ENCODE data around the gene CXCL11. TPM values are rescaled to one million over a fixed set of nuclear protein-coding genes. Genes with fewer than 3 reads are reported as not detected.

CXCL11 gene
- not detected in 2 replicates for polyA plus RNA-seq (2012; rRNA removed)
- polyA plus RNA-seq (2012; cell fraction: cytosol; rRNA removed): not detected in 2 replicates
- polyA plus RNA-seq (2012; cell fraction: nucleus; rRNA removed): not detected in 2 replicates

DNA sequence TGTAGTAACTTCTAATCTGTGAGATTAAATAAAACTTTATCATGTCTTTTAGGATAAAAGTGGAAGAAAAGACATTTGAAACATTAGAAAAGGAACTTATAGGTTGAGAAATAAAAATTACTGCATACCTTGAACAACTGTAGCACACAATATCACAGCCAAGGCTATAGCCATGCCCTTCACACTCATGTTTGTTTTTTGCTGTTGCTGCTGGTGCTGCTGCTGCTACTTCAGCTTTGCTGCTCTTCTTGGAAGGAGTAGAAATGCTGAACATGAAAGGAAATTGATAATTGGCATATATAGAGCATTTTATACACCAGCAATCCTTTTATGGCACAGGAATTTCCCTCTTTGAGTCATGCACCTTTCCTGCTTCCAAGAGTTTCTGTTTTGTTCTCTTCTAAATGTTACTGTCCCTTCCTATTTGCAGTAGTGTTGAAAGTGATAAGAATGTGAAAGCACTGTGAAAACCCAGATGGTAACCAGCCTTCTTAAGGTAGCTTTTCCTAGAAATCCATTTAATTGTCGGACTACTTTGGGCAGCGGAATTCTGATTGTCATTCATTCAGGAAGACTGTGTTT is at the start of gene CXCL11:
CXCL11 (minus strand) TSS at position 272 of the 582 bp plus-strand sequence; CDS start at position 189, 83 bp downstream.
- H3K27ac ChIP-seq (ENCODE audit: low read depth in 2 of 2, low read length in 1 of 2): no peak within 1 kb of the TSS
- no peak within 1 kb of the TSS for H3K4me3 ChIP-seq (ENCODE audit: low read depth in 2 of 2, low read length in 1 of 2)
- H3K9me2 ChIP-seq: no peaks in the 10 kb centered on the region
- ChIA-PET POLR2A (no interaction called here), CTCF (no interaction called here)
- H3K27me3 ChIP-seq (ENCODE audit: insufficient read depth): no peaks in the 10 kb centered on the region; the same call in 1 of the 2 replicates
- no peak for DNase-seq
- no peaks in the 10 kb centered on the region for H3K9me3 ChIP-seq
- no peaks in the 10 kb centered on the region for H3K4me1 ChIP-seq (ENCODE audit: control insufficient read depth in 1 of 2, insufficient read depth in 2 of 2, low read depth in 1 of 2, low read length in 1 of 2)
- H3K79me2 ChIP-seq (ENCODE audit: insufficient read depth): no peaks in the 10 kb centered on the region
- H3K36me3 ChIP-seq (replicated peaks in 1 of 2; ENCODE audit: control insufficient read depth in 1 of 2, insufficient read depth in 2 of 2, low read length in 1 of 2): no peaks in the 10 kb centered on the region
- 78% methylated on average over 2 of the region's 2 CpGs for WGBS (ENCODE audit: low lambda C conversion rate)
- H3K4me2 ChIP-seq: no peak within 1 kb of the TSS
- no peaks in the 10 kb centered on the region for H3F3A ChIP-seq (replicated peaks; ENCODE audit: insufficient read depth)
- H2AFZ ChIP-seq (ENCODE audit: low read depth): no peak within 1 kb of the TSS
- TF ChIP-seq EZH2phosphoT487 (IDR thresholded peaks at IDR 0.05; ENCODE audit: borderline replicate concordance, low read depth): no peak
- TF ChIP-seq FOXM1 (IDR thresholded peaks at IDR 0.05; ENCODE audit: low read depth): no peak
- no peak within 1 kb of the TSS for H3K9ac ChIP-seq
- H4K20me1 ChIP-seq (ENCODE audit: insufficient read depth): no peaks in the 10 kb centered on the region

- CTCF ChIA-PET: interaction anchor here (0.6 to 4.7 kb wide), 6 partner anchors 9 to 247 kb away, joined by 3 to 29 read pairs (median 6); no protein-coding TSS in a partner anchor
- no peaks in the 10 kb centered on the region for H3K9me3 ChIP-seq
These were observed 48.7 kb upstream of the CXCL11 start for GRCh38 chr4:76084542-76084941.

More at GRCh38 chr4:76084542-76084941, 48.7 kb upstream of the CXCL11 start:
- Histone ChIP-seq H3K4me3 (ENCODE audit: low read depth in 2 of 2, low read length in 1 of 2) (no peak overlapping the region), H3K27me3 (ENCODE audit: insufficient read depth) (no peaks in the 10 kb centered on the region; the same call in 1 of the 2 replicates), H3K4me1 (ENCODE audit: control insufficient read depth in 1 of 2, insufficient read depth in 2 of 2, low read depth in 1 of 2, low read length in 1 of 2) (no peaks in the 10 kb centered on the region), H3K9ac (no peak overlapping the region), H3K79me2 (ENCODE audit: insufficient read depth) (no peaks in the 10 kb centered on the region), H3K9me2 (no peaks in the 10 kb centered on the region), H3K4me2 (no peak overlapping the region), H3F3A (replicated peaks; ENCODE audit: insufficient read depth) (no peaks in the 10 kb centered on the region), H2AFZ (ENCODE audit: low read depth) (no peak overlapping the region), H3K36me3 (replicated peaks in 1 of 2; ENCODE audit: control insufficient read depth in 1 of 2, insufficient read depth in 2 of 2, low read length in 1 of 2) (no peaks in the 10 kb centered on the region), H3K27ac (ENCODE audit: low read depth in 2 of 2, low read length in 1 of 2) (no peak overlapping the region), H4K20me1 (ENCODE audit: insufficient read depth) (no peaks in the 10 kb centered on the region)
- DNase-seq: no peak
- POLR2A ChIA-PET: no interaction called here
- WGBS (ENCODE audit: low lambda C conversion rate): 50% methylated on average over 1 of the region's 1 CpG
- TF ChIP-seq POLR2AphosphoS5 (IDR thresholded peaks at IDR 0.05; ENCODE audit: low read depth, low read length) (no peak), REST (IDR thresholded peaks at IDR 0.05; ENCODE audit: low read depth, low read length) (no peak), FOXM1 (IDR thresholded peaks at IDR 0.05; ENCODE audit: low read depth) (no peak), SMC3 (IDR thresholded peaks at IDR 0.05; ENCODE audit: low read depth, low read length) (no peak), NFIC (IDR thresholded peaks at IDR 0.05; ENCODE audit: borderline replicate concordance) (no peak), YY1 (IDR thresholded peaks at IDR 0.05; ENCODE audit: low read depth) (no peak), JUND (IDR thresholded peaks at IDR 0.05) (no peak), PBX3 (IDR thresholded peaks at IDR 0.05) (no peak), MEF2A (IDR thresholded peaks at IDR 0.05; ENCODE audit: borderline replicate concordance, low read depth) (no peak), USF1 (IDR thresholded peaks at IDR 0.05; ENCODE audit: borderline replicate concordance, low read depth) (no peak), RXRA (IDR thresholded peaks at IDR 0.05; ENCODE audit: borderline replicate concordance, low read depth) (no peak), EZH2phosphoT487 (IDR thresholded peaks at IDR 0.05; ENCODE audit: borderline replicate concordance, low read depth) (no peak), RAD21 (IDR thresholded peaks at IDR 0.05; ENCODE audit: low read length) (no peak), TEAD4 (IDR thresholded peaks at IDR 0.05; ENCODE audit: borderline replicate concordance, insufficient read depth) (no peak), SIN3A (IDR thresholded peaks at IDR 0.05; ENCODE audit: borderline replicate concordance, low read depth, low read length) (no peak), NRF1 (IDR thresholded peaks at IDR 0.05; ENCODE audit: low read depth, low read length) (no peak), MAX (IDR thresholded peaks at IDR 0.05; ENCODE audit: low read depth) (no peak)
